GM12801 (cell line): ENCODE data around the gene ZNF785.

Experiments
- TF ChIP-seq, protein P1 (sequence below): IDR thresholded peaks from one replicate; pipeline ENCODE4 v1.5.1; 2011; ENCODE audit warnings: control low read depth; ENCODE audit not compliant: insufficient read length; ENCODE audit errors: extremely low read depth

Gene ZNF785

DNA sequence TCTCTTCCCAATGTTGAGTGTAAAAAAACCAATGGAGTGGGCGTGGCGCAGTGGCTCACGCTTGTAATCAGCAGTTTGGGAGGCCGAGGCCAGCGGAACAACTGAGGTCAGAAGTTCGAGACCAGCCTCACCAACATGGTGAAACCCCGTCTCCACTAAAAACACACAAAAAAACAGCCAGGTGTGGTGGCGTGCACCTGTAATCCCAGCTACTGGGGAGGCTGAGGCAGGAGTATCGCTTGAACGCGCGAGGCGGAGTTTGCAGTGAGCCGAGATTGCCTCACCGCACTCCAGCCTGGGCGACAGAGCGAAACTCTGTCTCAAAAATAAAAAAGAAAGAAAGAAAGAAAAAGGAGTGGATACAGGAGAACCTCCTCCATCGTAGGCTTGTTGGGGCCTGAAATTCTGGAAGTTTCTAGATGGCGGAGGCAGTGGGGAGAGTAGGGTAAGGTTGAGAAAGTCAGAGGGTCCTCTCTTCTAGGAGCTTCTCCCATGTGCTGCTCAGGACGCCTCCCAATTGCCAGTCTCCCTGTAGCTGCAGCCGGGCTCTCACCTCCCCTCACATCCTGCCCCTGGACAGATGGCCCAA lies 26.6 kb downstream of the ZNF785 start:
- TF ChIP-seq, protein P1, sequence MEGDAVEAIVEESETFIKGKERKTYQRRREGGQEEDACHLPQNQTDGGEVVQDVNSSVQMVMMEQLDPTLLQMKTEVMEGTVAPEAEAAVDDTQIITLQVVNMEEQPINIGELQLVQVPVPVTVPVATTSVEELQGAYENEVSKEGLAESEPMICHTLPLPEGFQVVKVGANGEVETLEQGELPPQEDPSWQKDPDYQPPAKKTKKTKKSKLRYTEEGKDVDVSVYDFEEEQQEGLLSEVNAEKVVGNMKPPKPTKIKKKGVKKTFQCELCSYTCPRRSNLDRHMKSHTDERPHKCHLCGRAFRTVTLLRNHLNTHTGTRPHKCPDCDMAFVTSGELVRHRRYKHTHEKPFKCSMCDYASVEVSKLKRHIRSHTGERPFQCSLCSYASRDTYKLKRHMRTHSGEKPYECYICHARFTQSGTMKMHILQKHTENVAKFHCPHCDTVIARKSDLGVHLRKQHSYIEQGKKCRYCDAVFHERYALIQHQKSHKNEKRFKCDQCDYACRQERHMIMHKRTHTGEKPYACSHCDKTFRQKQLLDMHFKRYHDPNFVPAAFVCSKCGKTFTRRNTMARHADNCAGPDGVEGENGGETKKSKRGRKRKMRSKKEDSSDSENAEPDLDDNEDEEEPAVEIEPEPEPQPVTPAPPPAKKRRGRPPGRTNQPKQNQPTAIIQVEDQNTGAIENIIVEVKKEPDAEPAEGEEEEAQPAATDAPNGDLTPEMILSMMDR, result no peak

DNA sequence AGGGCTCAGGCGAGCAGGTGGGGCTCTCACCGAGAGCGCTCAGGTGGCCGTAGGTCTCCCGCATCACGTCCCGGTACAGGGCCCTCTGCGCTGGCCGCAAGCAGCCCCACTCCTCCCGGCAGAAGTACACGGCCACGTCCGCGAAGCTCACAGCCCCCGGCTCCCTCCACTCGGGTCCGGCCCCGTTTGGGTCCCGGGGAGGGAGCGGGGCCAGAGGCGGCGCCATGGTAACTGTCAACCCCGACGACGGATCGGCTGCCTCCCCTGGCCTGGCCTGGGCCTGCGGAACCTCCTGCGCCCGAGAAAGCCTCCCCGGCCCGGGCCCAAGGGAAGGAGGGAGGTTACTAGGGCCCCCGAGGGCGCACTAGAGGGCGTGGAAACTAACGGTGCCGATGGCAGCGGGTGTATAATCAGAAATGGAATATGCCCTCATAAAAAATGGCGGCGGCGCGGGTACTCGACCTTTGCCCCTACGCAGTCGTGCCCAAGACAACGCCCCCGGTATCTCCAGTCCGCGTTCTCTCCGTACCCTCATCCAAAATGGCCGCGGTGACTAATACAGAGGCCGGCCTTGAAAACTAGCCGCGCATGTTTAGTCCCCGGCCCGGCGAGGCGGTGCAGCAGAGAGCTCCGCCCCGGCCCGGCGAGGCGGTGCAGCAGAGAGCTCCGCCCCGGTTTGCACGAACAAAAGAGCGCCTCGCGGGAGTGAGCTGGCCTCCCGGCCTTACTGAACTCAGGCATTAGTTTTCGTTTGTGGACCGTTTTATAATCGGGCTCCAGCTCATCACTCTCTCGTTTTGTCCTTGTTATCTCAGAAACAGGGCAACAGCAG lies 27.3 kb downstream of the ZNF785 start, which contains the start of gene ZNF764:
ZNF764 (minus strand) TSS at position 418 of the 832 bp plus-strand sequence; CDS start at position 226, 192 bp downstream.
- TF ChIP-seq, protein P1, result no peak

DNA sequence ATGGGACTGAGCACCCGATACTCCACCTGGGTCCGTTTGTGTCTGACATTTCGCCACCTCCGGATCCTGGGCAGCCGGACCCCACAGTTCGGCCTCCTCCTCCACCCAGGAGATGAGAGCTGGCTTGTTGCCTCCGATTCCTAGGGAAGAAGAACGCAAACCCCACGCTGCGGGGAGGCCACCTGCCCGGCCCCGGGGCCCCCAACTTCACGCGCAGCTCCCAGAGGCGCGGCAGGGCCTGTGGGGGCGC lies 27.9 kb downstream of the ZNF785 start:
- TF ChIP-seq, protein P1, result no peak

DNA sequence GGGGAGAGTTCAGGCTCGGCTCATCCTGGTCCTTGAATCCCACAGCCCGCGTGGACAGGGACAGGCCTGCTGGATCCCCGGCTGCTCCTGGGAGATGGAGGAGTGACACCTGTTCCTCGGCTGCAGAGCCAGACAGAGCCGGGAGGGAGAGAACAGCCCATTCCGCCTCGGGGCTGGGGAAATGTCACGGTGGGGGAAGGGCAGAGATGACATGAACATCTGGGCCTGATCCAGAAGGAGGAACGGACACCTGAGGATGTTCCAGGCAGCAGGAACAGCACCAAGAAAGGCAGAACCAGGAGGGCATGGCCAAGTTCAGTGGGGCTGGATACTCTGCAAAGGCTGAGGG lies 29.4 kb downstream of the ZNF785 start:
- TF ChIP-seq, protein P1, result no peak

DNA sequence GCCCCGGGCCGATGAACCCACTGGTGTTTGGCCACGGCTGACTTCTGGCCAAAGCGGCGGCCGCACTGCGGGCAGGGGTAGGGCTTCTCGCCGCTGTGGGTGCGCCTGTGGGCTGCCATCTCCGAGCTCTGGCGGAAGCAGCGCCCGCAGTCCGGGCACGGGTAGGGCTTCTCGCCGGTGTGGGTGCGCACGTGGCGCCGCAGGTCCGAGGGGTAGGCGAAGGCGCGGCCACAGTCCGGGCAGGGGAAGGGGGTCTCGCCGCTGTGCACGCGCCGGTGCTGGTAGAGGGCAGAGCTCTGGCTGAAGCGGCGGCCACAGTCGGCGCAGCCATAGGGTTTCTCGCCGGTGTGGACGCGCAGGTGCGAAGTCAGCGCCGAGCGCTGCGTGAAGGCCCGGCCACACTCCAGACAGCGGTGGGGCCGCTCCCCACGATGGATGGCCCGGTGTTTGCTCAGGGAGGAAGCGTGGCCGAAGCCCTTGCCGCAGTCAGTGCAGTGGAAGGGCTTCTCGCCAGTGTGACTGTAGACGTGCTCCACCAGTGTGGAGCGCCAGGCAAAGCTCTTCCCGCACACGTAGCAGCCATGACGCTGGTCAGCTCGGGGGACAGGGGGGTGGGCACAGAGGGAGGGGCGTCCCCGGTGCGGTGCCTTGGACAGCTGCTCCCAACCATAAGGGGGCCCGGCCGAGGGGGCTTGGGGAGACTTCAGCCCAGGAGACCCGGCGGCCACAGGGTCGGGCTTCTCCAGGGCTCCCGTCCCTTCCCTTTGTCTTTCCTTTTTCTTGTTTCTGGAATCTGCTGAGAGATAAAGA lies 30.0 kb downstream of the ZNF785 start:
- TF ChIP-seq, protein P1, result no peak

DNA sequence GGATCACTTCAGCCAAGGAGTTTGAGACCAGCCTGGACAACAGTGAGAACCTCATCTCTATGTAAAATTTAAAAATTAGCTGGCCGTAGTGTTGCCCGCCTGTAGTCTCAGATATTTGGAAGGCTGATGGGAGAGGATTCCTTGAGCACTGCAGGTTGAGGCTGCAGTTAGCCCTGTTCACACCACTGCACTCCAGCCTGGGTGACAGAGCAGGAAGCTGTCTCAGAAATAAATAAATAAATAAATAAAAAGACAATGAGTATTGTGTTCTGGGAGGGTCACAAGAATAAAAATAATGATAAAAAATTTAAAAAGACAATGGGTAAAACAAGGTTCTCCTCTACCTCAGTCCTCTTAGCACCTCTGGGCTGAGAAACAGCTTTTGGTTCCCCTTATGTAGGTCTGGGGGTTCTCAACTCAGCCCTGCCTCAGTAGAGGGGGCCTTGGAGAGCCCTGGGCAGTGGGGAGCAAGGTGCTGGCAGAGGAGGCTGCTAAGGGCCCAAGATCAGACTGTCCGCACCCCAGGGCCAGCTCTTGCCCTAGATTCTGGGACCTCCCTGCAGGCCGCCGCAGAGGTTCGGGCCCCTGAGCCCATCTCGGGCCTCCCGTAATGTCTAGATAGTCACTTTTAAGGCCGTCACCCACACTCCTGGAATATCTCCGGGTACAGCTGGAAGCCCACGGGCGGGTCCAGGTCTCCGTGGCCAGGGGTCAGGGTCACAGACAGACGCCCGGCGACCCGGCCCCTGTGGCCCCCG lies 30.8 kb downstream of the ZNF785 start:
- TF ChIP-seq, protein P1, result no peak
